Left ventricle myocardium inferior (tissue), 1 donor: ENCODE measurements around the gene ANKRD44. TPM values are rescaled to one million over a fixed set of nuclear protein-coding genes. Genes with fewer than 3 reads are reported as not detected.

Source experiments
- DNase-seq: peaks from one replicate; pipeline ENCODE4 v3.0.0-alpha.2; 2020
- H3K27ac ChIP-seq: fragments of 200-600 bp; replicated peaks from 2 replicates; pipeline ENCODE4 v1.8.0; 2021
- H3K27me3 ChIP-seq: fragments of 200-600 bp; 2 replicates; pipeline ENCODE4 v1.8.0; 2021; ENCODE audit warnings: low read depth
- H3K36me3 ChIP-seq: fragments of 200-600 bp; 2 replicates; pipeline ENCODE4 v1.8.0; 2021
- H3K4me1 ChIP-seq: fragments of 200-600 bp; 2 replicates; pipeline ENCODE4 v1.8.0; 2021
- H3K4me3 ChIP-seq: fragments of 200-600 bp; 2 replicates; pipeline ENCODE4 v1.8.0; 2021; ENCODE audit warnings: mild to moderate bottlenecking, moderate library complexity
- H3K9me3 ChIP-seq: fragments of 200-600 bp; replicated peaks from 2 replicates; pipeline ENCODE4 v1.8.0; 2021
- intact Hi-C: fragments of 100-400 bp; cut with micrococcal nuclease; formaldehyde crosslinking; loops from one replicate; pipeline ENCODE4 v1.11.0; 2022
- total RNA-seq: library from RNA; stranded (reverse); fragmentation: NEBNext Ultra II Directional; extraction: Animal tissue kit (Norgen Biotek cat#: 25700); gene quantifications from one replicate; pipeline ENCODE4 v1.2.1, GENCODE V29; 2021
- TF ChIP-seq, protein P1 (sequence below): fragments of 200-600 bp; IDR thresholded peaks from 2 replicates; pipeline ENCODE4 v1.8.0; 2021; ENCODE audit warnings: antibody characterized with exemption, mild to moderate bottlenecking, borderline replicate concordance
- donor health status: DM: no; HTN: yes; CAD: no; lungs with severe emphysema.

ANKRD44 gene
- total RNA-seq, 1 donor from 2014 or later = 7.1 TPM

GRCh38 chr2:196970099-196970498 is 340.5 kb downstream of the ANKRD44 start:
- DNase-seq = no peak
- intact Hi-C loops = no loop called here
- Histone ChIP-seq H3K36me3 (no peaks in the 10 kb centered on the region), H3K27me3 (no peaks in the 10 kb centered on the region), H3K4me1 (peaks cover 11% of the 10 kb centered on the region), H3K4me3 (no peak overlapping the region), H3K9me3 (no peaks in the 10 kb centered on the region), H3K27ac (no peak overlapping the region)
- TF ChIP-seq, protein P1, sequence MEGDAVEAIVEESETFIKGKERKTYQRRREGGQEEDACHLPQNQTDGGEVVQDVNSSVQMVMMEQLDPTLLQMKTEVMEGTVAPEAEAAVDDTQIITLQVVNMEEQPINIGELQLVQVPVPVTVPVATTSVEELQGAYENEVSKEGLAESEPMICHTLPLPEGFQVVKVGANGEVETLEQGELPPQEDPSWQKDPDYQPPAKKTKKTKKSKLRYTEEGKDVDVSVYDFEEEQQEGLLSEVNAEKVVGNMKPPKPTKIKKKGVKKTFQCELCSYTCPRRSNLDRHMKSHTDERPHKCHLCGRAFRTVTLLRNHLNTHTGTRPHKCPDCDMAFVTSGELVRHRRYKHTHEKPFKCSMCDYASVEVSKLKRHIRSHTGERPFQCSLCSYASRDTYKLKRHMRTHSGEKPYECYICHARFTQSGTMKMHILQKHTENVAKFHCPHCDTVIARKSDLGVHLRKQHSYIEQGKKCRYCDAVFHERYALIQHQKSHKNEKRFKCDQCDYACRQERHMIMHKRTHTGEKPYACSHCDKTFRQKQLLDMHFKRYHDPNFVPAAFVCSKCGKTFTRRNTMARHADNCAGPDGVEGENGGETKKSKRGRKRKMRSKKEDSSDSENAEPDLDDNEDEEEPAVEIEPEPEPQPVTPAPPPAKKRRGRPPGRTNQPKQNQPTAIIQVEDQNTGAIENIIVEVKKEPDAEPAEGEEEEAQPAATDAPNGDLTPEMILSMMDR = no peak

DNA sequence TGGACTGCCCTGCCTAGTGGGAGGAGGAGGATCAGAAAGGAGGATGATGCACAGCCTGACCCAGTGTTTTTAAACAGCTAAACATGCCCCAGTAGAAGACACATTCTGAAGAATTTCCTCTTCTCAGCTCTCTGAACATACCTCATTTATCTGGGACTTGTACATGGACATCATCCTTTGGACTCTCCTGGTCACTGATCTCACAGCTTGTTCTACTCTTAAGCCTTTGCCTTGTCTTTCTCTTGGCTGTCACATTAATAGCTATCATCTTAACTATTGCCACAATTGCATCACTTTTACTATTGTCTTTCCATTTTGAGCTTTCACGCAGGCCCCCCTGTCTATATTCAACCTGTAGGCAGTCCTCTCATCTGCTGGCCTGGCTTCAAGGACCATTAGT is 342.1 kb downstream of the ANKRD44 start:
- no peak overlapping the region for H3K4me3 ChIP-seq
- peaks cover 11% of the 10 kb centered on the region for H3K4me1 ChIP-seq
- TF ChIP-seq, protein P1 = no peak
- H3K9me3 ChIP-seq = no peaks in the 10 kb centered on the region
- no peak overlapping the region for H3K27ac ChIP-seq
- intact Hi-C loops = no loop called here
- no peaks in the 10 kb centered on the region for H3K36me3 ChIP-seq
- DNase-seq = no peak
- no peaks in the 10 kb centered on the region for H3K27me3 ChIP-seq

DNA sequence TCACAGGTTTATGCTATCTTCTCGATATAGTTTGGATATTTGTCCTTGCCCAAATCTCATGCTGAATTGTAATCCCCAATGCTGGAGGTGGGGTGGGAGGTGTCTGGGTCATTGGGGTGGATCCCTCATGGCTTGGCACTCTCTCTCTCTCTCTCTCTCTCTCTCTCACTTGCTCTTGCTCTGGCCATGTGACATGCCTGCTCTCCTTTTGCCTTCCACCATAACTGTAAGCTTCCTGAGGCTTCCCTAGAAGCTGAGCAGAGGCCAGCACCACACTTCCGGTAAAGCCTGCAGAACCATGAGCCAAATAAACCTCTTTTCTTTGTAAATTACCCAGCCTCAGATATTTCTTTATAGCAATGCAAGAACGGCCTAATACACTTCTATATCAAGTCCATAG is 342.8 kb downstream of the ANKRD44 start:
- Histone ChIP-seq H3K36me3 (no peaks in the 10 kb centered on the region), H3K4me1 (peaks cover 11% of the 10 kb centered on the region), H3K27ac (no peak overlapping the region), H3K9me3 (no peaks in the 10 kb centered on the region), H3K27me3 (no peaks in the 10 kb centered on the region), H3K4me3 (no peak overlapping the region)
- intact Hi-C loops = no loop called here
- no peak for DNase-seq
- TF ChIP-seq, protein P1 = no peak

DNA sequence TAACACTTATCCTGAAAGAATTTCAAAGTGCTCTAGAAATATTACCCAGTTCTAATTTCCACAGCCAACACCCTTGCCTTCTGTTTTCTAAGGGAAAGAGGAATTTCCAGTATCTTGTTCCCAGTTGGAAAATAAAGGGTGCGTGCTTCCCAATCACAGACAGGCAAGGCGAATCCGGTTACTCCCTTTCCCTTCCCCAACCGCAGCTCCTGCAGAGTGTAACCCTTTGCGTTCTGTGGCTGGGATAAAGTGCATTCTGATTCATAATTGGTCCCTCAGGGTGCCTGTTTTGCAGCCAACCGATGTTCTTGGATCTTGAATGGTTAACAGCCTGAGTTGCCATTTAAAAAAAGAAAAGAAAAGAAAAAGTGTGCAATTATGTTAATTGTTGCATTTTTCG is 343.5 kb downstream of the ANKRD44 start:
- Histone ChIP-seq H3K4me3 (peak overlapping the region; percentile 44), H3K27ac (peak overlapping the region; percentile 21), H3K27me3 (no peaks in the 10 kb centered on the region), H3K9me3 (no peaks in the 10 kb centered on the region), H3K4me1 (peaks cover 11% of the 10 kb centered on the region), H3K36me3 (no peaks in the 10 kb centered on the region)
- DNase-seq = no peak
- intact Hi-C loops = no loop called here
- TF ChIP-seq, protein P1 = no peak

DNA sequence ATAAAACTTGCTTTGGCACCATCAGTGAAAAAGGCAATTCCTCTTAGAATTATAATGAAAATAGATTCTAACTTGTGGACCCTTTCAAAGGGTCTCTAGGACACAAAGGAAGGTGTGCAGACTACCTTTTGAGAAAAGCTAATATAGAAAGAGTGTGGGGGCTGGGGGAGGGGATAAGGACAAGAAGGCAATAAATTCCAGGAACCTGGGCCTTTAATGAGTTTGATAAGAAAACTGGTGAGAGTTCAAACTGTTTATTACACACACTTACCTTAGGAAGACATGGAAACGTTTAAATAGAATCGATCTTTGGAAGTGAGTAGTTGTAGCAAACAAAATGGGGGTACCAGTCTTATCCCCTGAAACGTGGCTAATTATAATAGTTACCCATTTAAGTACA is 344.5 kb downstream of the ANKRD44 start:
- H3K4me1 ChIP-seq = peaks cover 11% of the 10 kb centered on the region
- H3K9me3 ChIP-seq = no peaks in the 10 kb centered on the region
- intact Hi-C loops = no loop called here
- no peaks in the 10 kb centered on the region for H3K36me3 ChIP-seq
- H3K4me3 ChIP-seq = no peak overlapping the region
- H3K27ac ChIP-seq = peak overlapping the region; percentile 21
- TF ChIP-seq, protein P1 = no peak
- DNase-seq = no peak
- no peaks in the 10 kb centered on the region for H3K27me3 ChIP-seq

DNA sequence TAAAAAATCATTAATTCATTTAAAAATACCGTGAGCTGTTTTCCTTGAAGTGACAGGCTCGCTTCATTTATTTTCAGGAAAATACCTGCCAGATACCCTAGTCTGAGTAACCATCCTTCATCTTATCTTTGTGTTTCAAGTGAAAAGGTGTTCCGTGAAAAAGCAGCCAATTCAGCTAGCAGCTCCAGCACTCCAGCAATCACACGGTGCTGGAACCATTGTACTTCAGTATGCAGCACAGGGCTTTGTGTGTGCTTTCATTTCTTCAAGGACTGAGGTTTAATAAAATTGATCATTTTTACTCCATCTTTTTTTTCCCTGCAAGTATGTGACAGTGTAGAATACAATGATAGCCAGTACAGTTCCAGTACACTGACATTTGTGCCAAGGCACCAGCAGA is 344.9 kb downstream of the ANKRD44 start:
- intact Hi-C loops = no loop called here
- TF ChIP-seq, protein P1 = no peak
- Histone ChIP-seq H3K9me3 (no peaks in the 10 kb centered on the region), H3K36me3 (no peaks in the 10 kb centered on the region), H3K4me3 (no peak overlapping the region), H3K4me1 (peaks cover 11% of the 10 kb centered on the region), H3K27ac (no peak overlapping the region), H3K27me3 (no peaks in the 10 kb centered on the region)
- no peak for DNase-seq
